Fibroblast of lung (primary cell): ENCODE measurements around the gene NAA38. TPM values are rescaled to one million over a fixed set of nuclear protein-coding genes. Genes with fewer than 3 reads are reported as not detected.
"Not testable (repeated sequence)": the region's sequence is repeated elsewhere in the genome, so short reads cannot be mapped to it uniquely, and the experiment has no call there.

Experiments
- DNase-seq, 2 donors: peaks; one replicate each; pipeline versions ENCODE4 v3.0.0 to v3.0.0-alpha.2; 2010; ENCODE audit warnings: low read depth in 2 of 2
- H2AFZ ChIP-seq: 2 replicates; pipeline ENCODE4 v1.5.1; 2012; ENCODE audit warnings: low read length, control low read depth, inconsistent platforms
- H3K27ac ChIP-seq: 2 replicates; pipeline ENCODE4 v1.5.1; 2011; ENCODE audit warnings: low read length, control low read depth; ENCODE audit not compliant: insufficient read depth
- H3K27me3 ChIP-seq: 2 replicates; pipeline ENCODE4 v1.5.1; 2011; ENCODE audit warnings: mild to moderate bottlenecking, low read length; ENCODE audit not compliant: control insufficient read depth, insufficient read depth
- H3K36me3 ChIP-seq: 2 replicates; pipeline ENCODE4 v1.5.1; 2011; ENCODE audit warnings: low read length; ENCODE audit not compliant: control insufficient read depth, insufficient read depth
- H3K4me1 ChIP-seq: 2 replicates; pipeline ENCODE4 v1.5.1; 2011; ENCODE audit warnings: low read length; ENCODE audit not compliant: control insufficient read depth, insufficient read depth; ENCODE audit errors: extremely low read depth
- H3K4me2 ChIP-seq: 2 replicates; pipeline ENCODE4 v1.5.1; 2011; ENCODE audit warnings: low read length, control low read depth; ENCODE audit not compliant: insufficient read depth; ENCODE audit errors: extremely low read depth
- H3K4me3 ChIP-seq, 4 experiments: fragments of 200-600 bp in 1 of 4; sonication (generic) in 1 of 4; replicated peaks in 1 of 4; 2 replicates each; pipeline ENCODE4 v1.5.1; 2011 to 2016; ENCODE audit warnings: low read length in 4 of 4, low read depth in 3 of 4, mild to moderate bottlenecking in 3 of 4, control low read depth in 2 of 4, inconsistent platforms in 1 of 4, mixed read lengths in 1 of 4; ENCODE audit not compliant: insufficient read depth in 1 of 4; ENCODE audit errors: control extremely low read depth in 1 of 4
- H3K79me2 ChIP-seq: 2 replicates; pipeline ENCODE4 v1.5.1; 2012; ENCODE audit warnings: mild to moderate bottlenecking, low read length, inconsistent platforms; ENCODE audit not compliant: control insufficient read depth, insufficient read depth
- H3K9ac ChIP-seq: 2 replicates; pipeline ENCODE4 v1.5.1; 2011; ENCODE audit warnings: mild to moderate bottlenecking, low read length, control low read depth; ENCODE audit not compliant: insufficient read depth
- H3K9me3 ChIP-seq: 2 replicates; pipeline ENCODE4 v1.5.1; 2012; ENCODE audit warnings: low read depth, low read length; ENCODE audit not compliant: control insufficient read depth, insufficient read depth
- H4K20me1 ChIP-seq: 2 replicates; pipeline ENCODE4 v1.5.1; 2011; ENCODE audit warnings: low read length; ENCODE audit not compliant: control insufficient read depth, insufficient read depth; ENCODE audit errors: extremely low read depth
- EZH2 ChIP-seq: IDR thresholded peaks from 2 replicates; pipeline ENCODE4 v1.5.1; 2012; ENCODE audit warnings: low read length, control low read depth, mild to moderate bottlenecking; ENCODE audit errors: missing control alignments
- polyA plus RNA-seq, 2 donors: library from polyadenylated mRNA; depleted of rRNA in 1 of 2; stranded (reverse) in 1 of 2; unstranded in 1 of 2; fragments of >200 nt; gene quantifications; 2 replicates each; pipeline ENCODE4 v1.2.1, GENCODE V29; 2011 to 2012; ENCODE audit warnings: missing spikeins in 1 of 2
- total RNA-seq: library from RNA; depleted of rRNA; stranded (reverse); fragments of >200 nt; gene quantifications from 2 replicates; pipeline ENCODE4 v1.2.1, GENCODE V29; 2014
- TF ChIP-seq, protein P1 (sequence below), 2 donors: IDR thresholded peaks in 1 of 2; conservative IDR thresholded peaks in 1 of 2; 1 replicate in 1 of 2; 2 replicates in 1 of 2; pipeline ENCODE4 v1.5.1; 2011 to 2012; ENCODE audit warnings: low read length in 2 of 2, control low read depth in 1 of 2, inconsistent platforms in 1 of 2, low read depth in 1 of 2, mild to moderate bottlenecking in 1 of 2

Gene NAA38
- total and polyA plus RNA-seq, 2 donors (not counting 1 experiment from before 2014, with no cell fraction given), result 31.0 to 78.9 TPM

DNA sequence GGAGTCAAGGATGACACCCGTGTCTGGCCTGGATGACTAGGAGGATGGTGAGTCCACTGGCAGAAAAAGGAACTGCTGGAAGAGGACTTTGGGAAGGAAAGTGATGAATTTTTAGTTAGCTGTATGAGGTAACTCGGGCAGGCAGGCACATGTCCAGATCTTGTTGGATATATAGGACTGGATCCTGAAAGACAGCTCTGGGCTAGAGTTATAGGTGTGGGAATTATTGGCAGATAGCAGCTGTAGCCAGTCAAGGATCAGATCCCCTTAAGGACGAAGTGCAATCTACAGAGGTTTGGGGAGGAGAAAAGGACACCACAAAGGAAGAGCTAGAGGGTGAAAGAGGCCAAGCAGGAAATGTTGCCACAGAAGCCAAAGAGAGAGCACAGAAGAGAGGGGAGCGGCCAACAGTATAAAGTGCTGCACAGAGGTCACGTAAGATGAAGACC is 10.5 kb upstream of the NAA38 start:
- DNase-seq, result no peak
- H3K4me1 ChIP-seq, result no peaks in the 10 kb centered on the region

DNA sequence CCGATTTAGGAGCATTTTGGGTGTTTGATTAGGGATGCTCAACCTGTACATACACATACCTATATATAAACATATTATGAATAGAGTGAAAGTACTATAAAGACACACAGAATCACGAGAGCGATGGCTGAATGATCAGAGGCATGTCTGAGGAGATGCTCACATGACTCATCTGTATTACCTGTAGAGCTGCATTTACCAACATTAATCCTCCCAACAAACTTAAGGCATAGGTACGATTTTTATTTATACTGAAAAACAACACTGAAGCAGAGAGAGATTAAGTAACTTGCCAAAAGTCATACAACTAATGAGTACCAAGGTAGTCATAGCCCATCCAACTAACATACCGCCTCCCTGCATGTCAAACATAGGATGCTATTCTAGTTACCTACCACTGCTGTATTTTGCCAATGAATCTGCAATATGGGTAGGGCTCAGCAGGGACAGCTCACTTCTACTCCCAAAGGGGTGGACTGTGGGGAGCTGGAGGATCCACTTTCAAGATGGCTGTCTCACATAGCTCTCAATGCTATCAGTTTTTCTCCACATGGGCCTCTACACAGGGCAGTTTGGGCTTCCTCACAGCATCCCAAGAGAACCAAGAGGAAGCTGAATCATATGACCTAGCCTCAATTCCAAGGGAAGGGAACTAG is 7.8 kb upstream of the NAA38 start:
- no peak overlapping the region for H3K9ac ChIP-seq
- no peaks in the 10 kb centered on the region for H3K79me2 ChIP-seq
- no peaks in the 10 kb centered on the region for H3K4me1 ChIP-seq
- no peaks in the 10 kb centered on the region for H3K9me3 ChIP-seq
- TF ChIP-seq EZH2, result no peak
- TF ChIP-seq, protein P1, sequence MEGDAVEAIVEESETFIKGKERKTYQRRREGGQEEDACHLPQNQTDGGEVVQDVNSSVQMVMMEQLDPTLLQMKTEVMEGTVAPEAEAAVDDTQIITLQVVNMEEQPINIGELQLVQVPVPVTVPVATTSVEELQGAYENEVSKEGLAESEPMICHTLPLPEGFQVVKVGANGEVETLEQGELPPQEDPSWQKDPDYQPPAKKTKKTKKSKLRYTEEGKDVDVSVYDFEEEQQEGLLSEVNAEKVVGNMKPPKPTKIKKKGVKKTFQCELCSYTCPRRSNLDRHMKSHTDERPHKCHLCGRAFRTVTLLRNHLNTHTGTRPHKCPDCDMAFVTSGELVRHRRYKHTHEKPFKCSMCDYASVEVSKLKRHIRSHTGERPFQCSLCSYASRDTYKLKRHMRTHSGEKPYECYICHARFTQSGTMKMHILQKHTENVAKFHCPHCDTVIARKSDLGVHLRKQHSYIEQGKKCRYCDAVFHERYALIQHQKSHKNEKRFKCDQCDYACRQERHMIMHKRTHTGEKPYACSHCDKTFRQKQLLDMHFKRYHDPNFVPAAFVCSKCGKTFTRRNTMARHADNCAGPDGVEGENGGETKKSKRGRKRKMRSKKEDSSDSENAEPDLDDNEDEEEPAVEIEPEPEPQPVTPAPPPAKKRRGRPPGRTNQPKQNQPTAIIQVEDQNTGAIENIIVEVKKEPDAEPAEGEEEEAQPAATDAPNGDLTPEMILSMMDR (conservative IDR thresholded peaks at IDR 0.05 in 1 of 2, IDR thresholded peaks at IDR 0.05 in 1 of 2; ENCODE audit: low read depth in 1 of 2, low read length in 2 of 2), result no peak
- DNase-seq, result no peak
- no peak overlapping the region for H3K4me3 ChIP-seq
- no peak overlapping the region for H3K27ac ChIP-seq
- H3K4me2 ChIP-seq, result no peak overlapping the region
- no peaks in the 10 kb centered on the region for H3K27me3 ChIP-seq
- H3K36me3 ChIP-seq, result peaks cover 1% of the 10 kb centered on the region
- H4K20me1 ChIP-seq, result no peaks in the 10 kb centered on the region
- H2AFZ ChIP-seq, result no peak overlapping the region

More for the DNA sequence above, 10.5 kb upstream of the NAA38 start:
- Histone ChIP-seq H3K9me3 (no peaks in the 10 kb centered on the region), H3K4me3 (no peak overlapping the region), H3K36me3 (peaks cover 1% of the 10 kb centered on the region), H3K4me2 (no peak overlapping the region), H4K20me1 (no peaks in the 10 kb centered on the region), H3K9ac (no peak overlapping the region), H3K27me3 (no peaks in the 10 kb centered on the region), H2AFZ (no peak overlapping the region), H3K27ac (no peak overlapping the region), H3K79me2 (no peaks in the 10 kb centered on the region)
- TF ChIP-seq, protein P1 (conservative IDR thresholded peaks at IDR 0.05 in 1 of 2, IDR thresholded peaks at IDR 0.05 in 1 of 2; ENCODE audit: low read depth in 1 of 2, low read length in 2 of 2), result no peak
- TF ChIP-seq EZH2, result no peak

DNA sequence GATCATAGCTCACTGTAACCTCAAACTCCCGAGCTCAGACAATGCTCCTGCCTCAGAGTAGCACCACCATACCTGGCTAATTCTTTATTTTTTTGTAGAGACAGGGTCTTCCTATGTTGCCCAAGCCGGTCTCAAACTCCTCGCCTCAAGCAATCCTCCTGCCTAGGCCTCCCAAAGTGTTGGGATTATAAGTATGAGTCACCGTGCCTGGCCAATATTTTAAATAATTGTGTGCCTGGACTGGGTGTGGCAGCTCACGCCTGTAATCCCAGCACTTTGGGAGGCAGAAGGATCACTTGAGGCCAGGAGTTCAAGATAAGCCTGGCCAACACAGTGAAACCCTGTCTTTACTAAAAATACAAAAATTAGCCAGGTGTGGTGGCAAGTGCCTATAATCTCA is 7.0 kb upstream of the NAA38 start:
- not testable (repeated sequence) for H2AFZ ChIP-seq, H3K4me2 ChIP-seq, H3K27ac ChIP-seq, H3K79me2 ChIP-seq, DNase-seq, H3K4me1 ChIP-seq, H4K20me1 ChIP-seq, H3K36me3 ChIP-seq, H3K9ac ChIP-seq, H3K27me3 ChIP-seq, H3K9me3 ChIP-seq, H3K4me3 ChIP-seq
